ENCODE results near the gene SLC13A2.
A peak's percentile ranks its signal among the peaks of the same experiment; 100 is the strongest.

Gene SLC13A2

GRCh38 chr17:28484296-28484695 lies 10.9 kb downstream of the SLC13A2 start:
- Histone ChIP-seq H3K27ac (ENCODE audit: low read length, poor library complexity, severe bottlenecking) (no peak overlapping the region), H3K9ac (ENCODE audit: low read length) (no peak overlapping the region), H2AK5ac (ENCODE audit: low read length, severe bottlenecking) (no peak overlapping the region), H2AFZ (ENCODE audit: low read depth, low read length) (no peak overlapping the region), H4K8ac (ENCODE audit: low read length) (no peak overlapping the region), H2BK120ac (ENCODE audit: low read depth, low read length) (no peak overlapping the region), H3K79me1 (replicated peaks; ENCODE audit: low read length, poor library complexity, severe bottlenecking) (no peaks in the 10 kb centered on the region), H3K36me3 (ENCODE audit: control insufficient read depth in 1 of 2, insufficient read depth in 2 of 2, low read depth in 1 of 2, low read length in 2 of 2) (no peaks in the 10 kb centered on the region), H3K4ac (ENCODE audit: low read depth in 1 of 2, low read length in 2 of 2) (no peak overlapping the region), H3K18ac (ENCODE audit: low read depth in 1 of 2, low read length in 2 of 2) (no peak overlapping the region), H2BK12ac (ENCODE audit: low read length in 2 of 2) (no peak overlapping the region), H3K9me3 (ENCODE audit: control insufficient read depth, low read length) (no peaks in the 10 kb centered on the region), H3K23ac (ENCODE audit: low read length in 2 of 2) (no peak overlapping the region), H2BK5ac (ENCODE audit: low read depth, low read length, poor library complexity, severe bottlenecking) (no peak overlapping the region), H3K27me3 (ENCODE audit: control insufficient read depth in 1 of 2, insufficient read depth in 1 of 2, low read length in 2 of 2) (peaks cover 54 to 57% of the 10 kb centered on the region in 2 experiments), H4K91ac (ENCODE audit: low read length) (no peak overlapping the region), H3K14ac (ENCODE audit: low read length in 2 of 2) (no peak overlapping the region), H3K4me3 (ENCODE audit: insufficient read depth in 1 of 2, low read depth in 1 of 2, low read length in 2 of 2) (no peak overlapping the region), H3K4me2 (ENCODE audit: low read length, poor library complexity, severe bottlenecking) (no peak overlapping the region), H2BK15ac (ENCODE audit: low read depth, poor library complexity, severe bottlenecking) (no peak overlapping the region), H3K4me1 (ENCODE audit: control insufficient read depth, insufficient read depth, low read depth, low read length) (peaks cover 14% of the 10 kb centered on the region)
- DNase-seq: no peak
- 66% methylated on average over 2 of the region's 2 CpGs for WGBS

GRCh38 chr17:28485049-28485448 lies 11.6 kb downstream of the SLC13A2 start:
- no peak overlapping the region for H2BK15ac ChIP-seq (ENCODE audit: low read depth, poor library complexity, severe bottlenecking)
- H3K27me3 ChIP-seq (ENCODE audit: control insufficient read depth in 1 of 2, insufficient read depth in 1 of 2, low read length in 2 of 2): peaks cover 54 to 58% of the 10 kb centered on the region in 2 experiments
- no peak overlapping the region for H3K4me3 ChIP-seq (ENCODE audit: insufficient read depth in 1 of 2, low read depth in 1 of 2, low read length in 2 of 2)
- no peak overlapping the region for H2BK120ac ChIP-seq (ENCODE audit: low read depth, low read length)
- no peak overlapping the region for H3K4me2 ChIP-seq (ENCODE audit: low read length, poor library complexity, severe bottlenecking)
- H3K4me1 ChIP-seq (ENCODE audit: control insufficient read depth, insufficient read depth, low read depth, low read length): peaks cover 14% of the 10 kb centered on the region
- no peak overlapping the region for H2BK5ac ChIP-seq (ENCODE audit: low read depth, low read length, poor library complexity, severe bottlenecking)
- no peak overlapping the region for H4K91ac ChIP-seq (ENCODE audit: low read length)
- no peak overlapping the region for H3K23ac ChIP-seq (ENCODE audit: low read length in 2 of 2)
- H3K36me3 ChIP-seq (ENCODE audit: control insufficient read depth in 1 of 2, insufficient read depth in 2 of 2, low read depth in 1 of 2, low read length in 2 of 2): no peaks in the 10 kb centered on the region
- no peak overlapping the region for H3K9ac ChIP-seq (ENCODE audit: low read length)
- H2AFZ ChIP-seq (ENCODE audit: low read depth, low read length): no peak overlapping the region
- no peak overlapping the region for H3K18ac ChIP-seq (ENCODE audit: low read depth in 1 of 2, low read length in 2 of 2)
- no peak overlapping the region for H4K8ac ChIP-seq (ENCODE audit: low read length)
- no peak for DNase-seq
- H3K27ac ChIP-seq (ENCODE audit: low read length, poor library complexity, severe bottlenecking): no peak overlapping the region
- H3K14ac ChIP-seq (ENCODE audit: low read length in 2 of 2): peak overlapping the region in 1 of 2 experiments; percentile 4
- no peaks in the 10 kb centered on the region for H3K79me1 ChIP-seq (replicated peaks; ENCODE audit: low read length, poor library complexity, severe bottlenecking)
- no peak overlapping the region for H2AK5ac ChIP-seq (ENCODE audit: low read length, severe bottlenecking)
- H3K4ac ChIP-seq (ENCODE audit: low read depth in 1 of 2, low read length in 2 of 2): no peak overlapping the region
- no peaks in the 10 kb centered on the region for H3K9me3 ChIP-seq (ENCODE audit: control insufficient read depth, low read length)
- H2BK12ac ChIP-seq (ENCODE audit: low read length in 2 of 2): no peak overlapping the region
- 94% methylated on average over 3 of the region's 3 CpGs for WGBS

GRCh38 chr17:28487881-28488532 lies 14.6 kb downstream of the SLC13A2 start:
- Histone ChIP-seq H2BK5ac (ENCODE audit: low read depth, low read length, poor library complexity, severe bottlenecking) (no peak overlapping the region), H2AFZ (ENCODE audit: low read depth, low read length) (no peak overlapping the region), H2AK5ac (ENCODE audit: low read length, severe bottlenecking) (no peak overlapping the region), H3K23ac (ENCODE audit: low read length in 2 of 2) (no peak overlapping the region), H2BK15ac (ENCODE audit: low read depth, poor library complexity, severe bottlenecking) (no peak overlapping the region), H4K91ac (ENCODE audit: low read length) (no peak overlapping the region), H3K14ac (ENCODE audit: low read length in 2 of 2) (no peak overlapping the region), H3K18ac (ENCODE audit: low read depth in 1 of 2, low read length in 2 of 2) (no peak overlapping the region), H3K4me1 (ENCODE audit: control insufficient read depth, insufficient read depth, low read depth, low read length) (peaks cover 15% of the 10 kb centered on the region), H2BK120ac (ENCODE audit: low read depth, low read length) (no peak overlapping the region), H3K9ac (ENCODE audit: low read length) (no peak overlapping the region), H3K4ac (ENCODE audit: low read depth in 1 of 2, low read length in 2 of 2) (no peak overlapping the region), H3K27ac (ENCODE audit: low read length, poor library complexity, severe bottlenecking) (no peak overlapping the region), H3K4me3 (ENCODE audit: insufficient read depth in 1 of 2, low read depth in 1 of 2, low read length in 2 of 2) (no peak overlapping the region), H3K4me2 (ENCODE audit: low read length, poor library complexity, severe bottlenecking) (peak overlapping the region; percentile 2), H4K8ac (ENCODE audit: low read length) (no peak overlapping the region), H3K79me1 (replicated peaks; ENCODE audit: low read length, poor library complexity, severe bottlenecking) (no peaks in the 10 kb centered on the region), H3K27me3 (ENCODE audit: control insufficient read depth in 1 of 2, insufficient read depth in 1 of 2, low read length in 2 of 2) (peaks cover 49 to 61% of the 10 kb centered on the region in 2 experiments), H3K9me3 (ENCODE audit: control insufficient read depth, low read length) (no peaks in the 10 kb centered on the region), H3K36me3 (ENCODE audit: control insufficient read depth in 1 of 2, insufficient read depth in 2 of 2, low read depth in 1 of 2, low read length in 2 of 2) (peaks cover 0 to 3% of the 10 kb centered on the region in 2 experiments), H2BK12ac (ENCODE audit: low read length in 2 of 2) (no peak overlapping the region)
- DNase-seq: no peak
- 82% methylated on average over 5 of the region's 5 CpGs for WGBS

- Histone ChIP-seq H3K9ac (ENCODE audit: low read length) (no peak overlapping the region), H2BK5ac (ENCODE audit: low read depth, low read length, poor library complexity, severe bottlenecking) (no peak overlapping the region), H2BK12ac (ENCODE audit: low read length in 2 of 2) (no peak overlapping the region), H3K4me3 (ENCODE audit: insufficient read depth in 1 of 2, low read depth in 1 of 2, low read length in 2 of 2) (no peak overlapping the region), H3K4me2 (ENCODE audit: low read length, poor library complexity, severe bottlenecking) (no peak overlapping the region), H4K91ac (ENCODE audit: low read length) (no peak overlapping the region), H3K36me3 (ENCODE audit: control insufficient read depth in 1 of 2, insufficient read depth in 2 of 2, low read depth in 1 of 2, low read length in 2 of 2) (peaks cover 0 to 3% of the 10 kb centered on the region in 2 experiments), H3K4me1 (ENCODE audit: control insufficient read depth, insufficient read depth, low read depth, low read length) (peaks cover 22% of the 10 kb centered on the region), H3K4ac (ENCODE audit: low read depth in 1 of 2, low read length in 2 of 2) (no peak overlapping the region), H3K79me1 (replicated peaks; ENCODE audit: low read length, poor library complexity, severe bottlenecking) (no peaks in the 10 kb centered on the region), H3K9me3 (ENCODE audit: control insufficient read depth, low read length) (no peaks in the 10 kb centered on the region), H4K8ac (ENCODE audit: low read length) (no peak overlapping the region), H3K23ac (ENCODE audit: low read length in 2 of 2) (no peak overlapping the region), H3K18ac (ENCODE audit: low read depth in 1 of 2, low read length in 2 of 2) (no peak overlapping the region), H3K27ac (ENCODE audit: low read length, poor library complexity, severe bottlenecking) (no peak overlapping the region), H2BK15ac (ENCODE audit: low read depth, poor library complexity, severe bottlenecking) (no peak overlapping the region), H3K27me3 (ENCODE audit: control insufficient read depth in 1 of 2, insufficient read depth in 1 of 2, low read length in 2 of 2) (peaks cover 44 to 60% of the 10 kb centered on the region in 2 experiments), H3K14ac (ENCODE audit: low read length in 2 of 2) (no peak overlapping the region), H2BK120ac (ENCODE audit: low read depth, low read length) (no peak overlapping the region), H2AK5ac (ENCODE audit: low read length, severe bottlenecking) (no peak overlapping the region), H2AFZ (ENCODE audit: low read depth, low read length) (no peak overlapping the region)
- DNase-seq: no peak
- 83% methylated on average over 7 of the region's 7 CpGs for WGBS
Measured at GRCh38 chr17:28488533-28489276, 15.3 kb downstream of the SLC13A2 start.
